HepG2 (cell line): Measurements from ENCODE around the gene RPRML.

Experiments used
- CTCF ChIP-seq: sonication (generic); formaldehyde crosslinking; IDR thresholded peaks from 2 replicates; pipeline ENCODE4 v1.5.0; 2020; ENCODE audit warnings: mild to moderate bottlenecking, missing genetic modification reagents, moderate library complexity
- FOXK2 ChIP-seq: fragments of 450-650 bp; IDR thresholded peaks from 2 replicates; pipeline ENCODE4 v1.6.1; 2016
- PAWR ChIP-seq: sonication (generic); formaldehyde crosslinking; IDR thresholded peaks from 2 replicates; pipeline ENCODE4 v1.4.0; 2020; ENCODE audit warnings: missing genetic modification reagents, mild to moderate bottlenecking, borderline replicate concordance
- PHF20 ChIP-seq: sonication (generic); formaldehyde crosslinking; IDR thresholded peaks from 2 replicates; pipeline ENCODE4 v1.5.0; 2020; ENCODE audit warnings: mild to moderate bottlenecking, missing genetic modification reagents
- RAD21 ChIP-seq: fragments of 450-650 bp; formaldehyde crosslinking; IDR thresholded peaks from 2 replicates; pipeline ENCODE4 v1.5.0; 2020; ENCODE audit warnings: mild to moderate bottlenecking
- SP140L ChIP-seq: sonication (generic); formaldehyde crosslinking; IDR thresholded peaks from 2 replicates; pipeline ENCODE4 v1.4.0; 2020; ENCODE audit warnings: missing genetic modification reagents, borderline replicate concordance
- SRSF1 ChIP-seq: fragments of 200-400 bp; formaldehyde crosslinking; optimal IDR thresholded peaks from 2 replicates; pipeline ENCODE3; 2017; ENCODE audit warnings: mild to moderate bottlenecking, low read depth, low read length, moderate library complexity
- ZNF562 ChIP-seq: sonication (generic); formaldehyde crosslinking; IDR thresholded peaks from 2 replicates; pipeline ENCODE4 v1.8.0; 2022; ENCODE audit warnings: missing genetic modification reagents, borderline replicate concordance
- ZNF883 ChIP-seq: sonication (generic); formaldehyde crosslinking; IDR thresholded peaks from 2 replicates; pipeline ENCODE4 v1.5.1; 2020; ENCODE audit warnings: mild to moderate bottlenecking, missing genetic modification reagents; ENCODE audit errors: not compliant biosample characterization

GRCh38 chr17:47009759-47010594 is 30.9 kb upstream of the RPRML start:
- TF ChIP-seq PHF20 (CRISPR knock-in tag) (no peak), FOXK2 (no peak), RAD21 (CRISPR knock-in tag) (no peak), ZNF562 (CRISPR knock-in tag) (no peak), ZNF883 (CRISPR knock-in tag) (no peak), PAWR (no peak), CTCF (no peak), SRSF1 (no peak), SP140L (CRISPR knock-in tag) (no peak)
